Neural crest cell (in vitro differentiated cells): ENCODE data around the gene PLEKHG5. TPM values are rescaled to one million over a fixed set of nuclear protein-coding genes. Genes with fewer than 3 reads are reported as not detected.

Experiments used
- DNase-seq: peaks from one replicate; pipeline ENCODE4 v3.0.0; 2021; ENCODE audit warnings: low read depth, mixed read lengths, low spot score
- H3K27ac Mint-ChIP-seq: one replicate; pipeline ENCODE4 v1.8.0; 2021; ENCODE audit warnings: mild to moderate bottlenecking, mixed read lengths; ENCODE audit not compliant: unreplicated experiment
- H3K27me3 Mint-ChIP-seq: 2 replicates; pipeline ENCODE4 v1.8.0; 2021; ENCODE audit warnings: low read depth, mild to moderate bottlenecking, mixed read lengths
- H3K36me3 Mint-ChIP-seq: 2 replicates; pipeline ENCODE4 v1.8.0; 2021; ENCODE audit warnings: low read depth, mild to moderate bottlenecking, mixed read lengths
- H3K4me1 Mint-ChIP-seq: 2 replicates; pipeline ENCODE4 v1.8.0; 2021; ENCODE audit warnings: mixed read lengths
- H3K4me3 Mint-ChIP-seq: one replicate; pipeline ENCODE4 v1.8.0; 2021; ENCODE audit warnings: mild to moderate bottlenecking, mixed read lengths
- H3K9me3 Mint-ChIP-seq: 2 replicates; pipeline ENCODE4 v1.8.0; 2021; ENCODE audit warnings: mixed read lengths
- total RNA-seq: library from RNA; stranded (reverse); gene quantifications from 2 replicates; pipeline ENCODE4 v1.2.1, GENCODE V29; 2021
- TF ChIP-seq, protein P1 (sequence below): fragments of 200-600 bp; sonication (generic); conservative IDR thresholded peaks from 2 replicates; pipeline ENCODE4 v1.5.0; 2021; ENCODE audit warnings: antibody characterized with exemption, mild to moderate bottlenecking

PLEKHG5 gene
- total RNA-seq, 1 donor from 2014 or later = 31.7 TPM

DNA sequence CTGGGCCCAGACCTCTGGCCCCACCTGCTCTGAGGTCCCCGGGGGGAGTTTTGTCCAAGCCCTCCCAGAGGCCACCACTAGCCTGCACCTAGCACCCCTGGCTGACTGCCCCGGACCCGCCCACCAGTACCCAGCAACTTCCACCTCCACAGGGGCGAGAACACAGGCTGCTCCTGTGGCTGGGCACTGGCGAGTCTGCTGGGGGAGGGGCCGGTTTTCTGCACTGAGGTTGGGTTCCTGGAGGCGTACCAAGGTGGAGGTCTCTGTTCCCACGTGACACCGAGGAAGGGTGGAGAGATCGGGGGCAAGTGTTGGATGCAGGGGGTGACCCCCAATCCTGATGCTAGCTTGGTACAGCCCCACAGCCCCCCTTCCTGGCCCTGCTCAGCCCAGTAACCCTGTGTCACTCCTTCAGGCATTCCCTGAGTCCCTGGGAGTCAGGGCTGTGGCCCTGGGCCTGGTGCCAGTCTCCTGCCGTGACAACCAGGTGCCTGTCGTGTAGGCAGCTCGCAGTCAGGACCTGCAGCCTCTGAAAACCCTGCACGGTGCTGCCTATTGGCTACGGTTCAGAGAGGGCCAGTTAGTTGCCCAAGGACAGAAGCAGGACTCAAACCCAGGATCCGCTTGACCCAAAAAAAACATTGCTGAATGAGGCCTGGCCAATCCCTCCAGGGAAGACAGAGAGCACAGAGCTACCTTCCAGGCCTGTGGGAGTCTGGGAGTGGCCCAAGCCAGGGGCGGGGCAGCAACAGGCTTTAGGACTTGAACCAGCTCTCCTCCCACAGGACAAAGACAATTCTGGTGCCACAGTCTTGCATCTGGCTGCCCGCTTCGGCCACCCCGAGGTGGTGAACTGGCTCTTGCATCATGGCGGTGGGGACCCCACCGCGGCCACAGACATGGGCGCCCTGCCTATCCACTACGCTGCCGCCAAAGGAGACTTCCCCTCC is 63.8 kb downstream of the PLEKHG5 start:
- H3K27ac Mint-ChIP-seq = no peak overlapping the region
- no peak for DNase-seq
- peaks cover 5% of the 10 kb centered on the region for H3K4me1 Mint-ChIP-seq
- no peaks in the 10 kb centered on the region for H3K9me3 Mint-ChIP-seq
- TF ChIP-seq, protein P1, sequence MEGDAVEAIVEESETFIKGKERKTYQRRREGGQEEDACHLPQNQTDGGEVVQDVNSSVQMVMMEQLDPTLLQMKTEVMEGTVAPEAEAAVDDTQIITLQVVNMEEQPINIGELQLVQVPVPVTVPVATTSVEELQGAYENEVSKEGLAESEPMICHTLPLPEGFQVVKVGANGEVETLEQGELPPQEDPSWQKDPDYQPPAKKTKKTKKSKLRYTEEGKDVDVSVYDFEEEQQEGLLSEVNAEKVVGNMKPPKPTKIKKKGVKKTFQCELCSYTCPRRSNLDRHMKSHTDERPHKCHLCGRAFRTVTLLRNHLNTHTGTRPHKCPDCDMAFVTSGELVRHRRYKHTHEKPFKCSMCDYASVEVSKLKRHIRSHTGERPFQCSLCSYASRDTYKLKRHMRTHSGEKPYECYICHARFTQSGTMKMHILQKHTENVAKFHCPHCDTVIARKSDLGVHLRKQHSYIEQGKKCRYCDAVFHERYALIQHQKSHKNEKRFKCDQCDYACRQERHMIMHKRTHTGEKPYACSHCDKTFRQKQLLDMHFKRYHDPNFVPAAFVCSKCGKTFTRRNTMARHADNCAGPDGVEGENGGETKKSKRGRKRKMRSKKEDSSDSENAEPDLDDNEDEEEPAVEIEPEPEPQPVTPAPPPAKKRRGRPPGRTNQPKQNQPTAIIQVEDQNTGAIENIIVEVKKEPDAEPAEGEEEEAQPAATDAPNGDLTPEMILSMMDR = no peak
- H3K27me3 Mint-ChIP-seq = peaks cover 61% of the 10 kb centered on the region
- no peak overlapping the region for H3K4me3 Mint-ChIP-seq
- H3K36me3 Mint-ChIP-seq = no peaks in the 10 kb centered on the region

DNA sequence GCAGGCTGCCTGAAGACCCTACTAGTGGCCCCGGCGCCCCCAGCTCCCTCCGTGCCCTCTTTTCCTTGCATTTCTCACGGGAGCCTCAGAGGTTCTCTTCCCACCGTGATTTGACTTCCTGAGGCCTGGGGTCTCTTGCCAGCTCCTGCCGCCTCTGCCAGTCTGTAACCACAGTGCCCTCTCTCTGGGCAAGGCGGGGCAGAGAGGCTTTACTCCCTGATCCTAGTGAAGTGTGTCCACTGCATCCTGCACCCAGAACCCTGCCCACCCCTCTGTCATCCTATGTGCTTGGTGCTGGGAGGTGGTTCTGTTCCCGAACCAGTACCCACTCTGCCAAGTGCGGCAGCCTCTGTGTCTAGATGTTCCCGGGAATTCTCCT is 64.5 kb downstream of the PLEKHG5 start:
- Mint-ChIP-seq H3K27ac (no peak overlapping the region), H3K4me3 (no peak overlapping the region), H3K9me3 (no peaks in the 10 kb centered on the region), H3K4me1 (peaks cover 5% of the 10 kb centered on the region), H3K27me3 (peaks cover 69% of the 10 kb centered on the region), H3K36me3 (no peaks in the 10 kb centered on the region)
- TF ChIP-seq, protein P1 = no peak
- no peak for DNase-seq

DNA sequence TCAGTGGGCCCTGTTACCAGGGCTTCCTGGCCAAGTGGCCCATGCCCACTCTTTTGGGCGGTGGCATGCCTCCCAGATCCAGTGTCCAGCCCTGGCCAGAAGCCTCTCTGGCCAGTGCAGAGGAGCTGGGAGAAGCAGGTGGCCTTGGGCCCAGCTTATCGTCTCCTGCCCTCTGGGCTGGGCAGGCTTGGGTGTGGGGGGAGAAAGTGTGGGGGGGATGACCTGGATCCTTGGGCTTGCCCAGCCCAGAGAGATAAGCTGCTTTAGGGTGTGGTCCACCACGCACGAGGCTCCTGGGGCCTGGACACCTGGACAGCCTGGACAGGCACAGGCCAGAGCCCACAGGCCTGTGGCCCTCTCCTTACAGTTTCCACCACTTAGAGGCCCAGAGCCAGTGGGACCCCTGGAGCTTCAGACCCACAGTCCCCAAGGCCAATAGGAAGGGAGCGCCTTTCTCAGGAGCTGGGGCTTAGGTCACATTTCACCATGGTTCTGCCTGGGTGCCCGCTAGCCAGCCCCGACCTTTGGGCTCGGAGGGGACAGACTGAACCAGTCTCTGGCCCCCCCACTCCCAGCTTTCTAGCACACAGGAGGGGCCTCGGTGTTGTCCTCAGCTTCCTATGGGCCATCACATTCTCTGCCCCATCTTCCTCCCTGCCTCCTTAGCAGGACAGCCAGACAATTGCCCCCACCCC is 65.0 kb downstream of the PLEKHG5 start:
- no peak for DNase-seq
- TF ChIP-seq, protein P1 = no peak
- H3K27ac Mint-ChIP-seq = no peak overlapping the region
- H3K9me3 Mint-ChIP-seq = no peaks in the 10 kb centered on the region
- peaks cover 5% of the 10 kb centered on the region for H3K4me1 Mint-ChIP-seq
- no peak overlapping the region for H3K4me3 Mint-ChIP-seq
- no peaks in the 10 kb centered on the region for H3K36me3 Mint-ChIP-seq
- H3K27me3 Mint-ChIP-seq = peaks cover 74% of the 10 kb centered on the region

DNA sequence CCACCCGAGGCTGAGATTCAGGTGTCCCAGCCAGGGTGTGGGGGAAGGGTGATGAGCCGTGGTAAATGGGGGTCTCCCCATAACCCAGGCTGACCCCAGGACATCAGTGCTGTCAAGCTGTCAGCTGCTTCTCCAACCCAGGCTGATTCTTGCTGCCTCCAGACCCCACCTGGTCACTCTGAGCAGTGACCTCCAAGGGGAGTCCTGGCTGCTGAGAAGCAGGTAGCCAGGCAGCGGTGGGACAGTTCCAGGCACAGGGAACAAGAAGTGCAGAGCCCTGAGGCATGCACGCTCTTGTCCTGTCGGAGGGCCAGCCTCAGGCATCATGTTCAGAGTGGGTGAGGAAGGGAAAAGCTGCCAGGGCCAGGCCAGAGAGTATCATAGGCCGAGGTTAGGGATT is 65.8 kb downstream of the PLEKHG5 start:
- no peak overlapping the region for H3K4me3 Mint-ChIP-seq
- no peak overlapping the region for H3K27ac Mint-ChIP-seq
- H3K27me3 Mint-ChIP-seq = peaks cover 81% of the 10 kb centered on the region
- TF ChIP-seq, protein P1 = no peak
- H3K9me3 Mint-ChIP-seq = no peaks in the 10 kb centered on the region
- no peaks in the 10 kb centered on the region for H3K36me3 Mint-ChIP-seq
- H3K4me1 Mint-ChIP-seq = peaks cover 5% of the 10 kb centered on the region
- no peak for DNase-seq

DNA sequence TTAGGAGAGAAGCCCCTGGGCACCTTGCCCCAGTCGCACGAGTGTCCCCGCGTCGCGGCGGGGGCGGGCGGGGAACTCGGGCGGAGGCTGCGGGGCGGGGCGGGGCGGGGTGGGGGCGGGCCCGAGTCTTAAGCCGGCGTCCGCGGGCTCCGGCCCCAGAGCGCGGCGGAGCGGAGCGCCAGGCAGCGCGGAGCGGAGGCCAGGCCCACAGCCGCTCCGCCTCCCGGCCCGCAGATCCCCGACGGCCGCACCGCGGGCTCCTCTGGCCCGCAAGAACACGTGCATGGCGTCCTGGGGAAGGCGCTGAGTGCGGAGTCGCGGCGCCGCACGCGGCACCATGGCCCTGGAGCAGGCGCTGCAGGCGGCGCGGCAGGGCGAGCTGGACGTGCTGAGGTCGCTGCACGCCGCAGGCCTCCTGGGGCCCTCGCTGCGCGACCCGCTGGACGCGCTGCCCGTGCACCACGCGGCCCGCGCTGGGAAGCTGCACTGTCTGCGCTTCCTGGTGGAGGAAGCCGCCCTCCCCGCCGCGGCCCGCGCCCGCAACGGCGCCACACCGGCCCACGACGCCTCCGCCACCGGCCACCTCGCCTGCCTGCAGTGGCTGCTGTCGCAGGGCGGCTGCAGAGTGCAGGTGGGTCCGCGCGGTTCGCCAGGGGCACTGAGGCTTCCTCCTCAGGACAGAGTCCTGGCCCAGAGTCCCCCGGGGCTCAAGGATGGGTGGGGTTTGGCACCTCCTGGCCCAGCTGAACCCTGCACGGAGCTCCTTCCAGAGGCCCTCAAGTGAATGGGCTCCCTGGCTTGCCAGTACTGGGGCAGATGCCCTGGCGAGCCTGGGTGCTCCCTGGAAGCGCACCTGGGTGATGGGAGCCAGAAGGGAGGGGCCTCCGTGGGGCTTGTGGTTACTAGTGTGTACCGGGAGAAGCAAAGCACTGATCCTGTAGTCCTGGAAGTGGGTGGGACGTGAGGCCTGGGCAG is 66.6 kb downstream of the PLEKHG5 start, which contains the start of gene ESPN:
ESPN (plus strand) TSS at position 158 of the 975 bp plus-strand sequence; CDS start at position 338, 180 bp downstream.
- H3K27ac Mint-ChIP-seq = no peak within 1 kb of the TSS
- H3K4me3 Mint-ChIP-seq = no peak within 1 kb of the TSS
- H3K27me3 Mint-ChIP-seq = peaks cover 81% of the 10 kb centered on the region
- no peak for DNase-seq
- H3K9me3 Mint-ChIP-seq = no peaks in the 10 kb centered on the region
- TF ChIP-seq, protein P1 = no peak
- no peaks in the 10 kb centered on the region for H3K4me1 Mint-ChIP-seq
- no peaks in the 10 kb centered on the region for H3K36me3 Mint-ChIP-seq
